ENCODE results near the gene DNAH7. TPM values are rescaled to one million over a fixed set of nuclear protein-coding genes. Genes with fewer than 3 reads are reported as not detected.

Gene DNAH7
- total RNA-seq, 4 donors from 2014 or later, result 0.10 to 1.2 (median 0.27) TPM

- TF ChIP-seq POLR2A (IDR thresholded peaks at IDR 0.05), result no peak
- TF ChIP-seq EP300 (IDR thresholded peaks at IDR 0.05), result no peak
- no peak for TF ChIP-seq POLR2AphosphoS5 (IDR thresholded peaks at IDR 0.05)
- TF ChIP-seq CTCF (IDR thresholded peaks at IDR 0.05), result no peak
- Histone ChIP-seq H3K27ac (no peak overlapping the region), H3K9me3 (no peaks in the 10 kb centered on the region), H3K36me3 (no peaks in the 10 kb centered on the region), H3K4me3 (no peak overlapping the region), H3K27me3 (no peaks in the 10 kb centered on the region), H3K4me1 (no peaks in the 10 kb centered on the region)
- no peak for DNase-seq (ENCODE audit: low spot score in 2 of 2)
- WGBS, result 92% methylated on average over 2 of the region's 2 CpGs
These were observed 253.6 kb downstream of the DNAH7 start for GRCh38 chr2:195815083-195815482.

GRCh38 chr2:195813421-195813820 lies 255.2 kb downstream of the DNAH7 start:
- Histone ChIP-seq H3K4me3 (no peak overlapping the region), H3K9me3 (no peaks in the 10 kb centered on the region), H3K4me1 (no peaks in the 10 kb centered on the region), H3K36me3 (no peaks in the 10 kb centered on the region), H3K27ac (no peak overlapping the region), H3K27me3 (no peaks in the 10 kb centered on the region)
- no peak for DNase-seq (ENCODE audit: low spot score in 2 of 2)
- 53% methylated on average over 3 of the region's 3 CpGs for WGBS
- TF ChIP-seq POLR2A (IDR thresholded peaks at IDR 0.05), result no peak
- TF ChIP-seq EP300 (IDR thresholded peaks at IDR 0.05), result no peak
- no peak for TF ChIP-seq POLR2AphosphoS5 (IDR thresholded peaks at IDR 0.05)
- no peak for TF ChIP-seq CTCF (IDR thresholded peaks at IDR 0.05)

- no peaks in the 10 kb centered on the region for H3K4me1 ChIP-seq
- H3K4me3 ChIP-seq, result no peak overlapping the region
- 71% methylated on average over 4 of the region's 4 CpGs for WGBS
- no peaks in the 10 kb centered on the region for H3K9me3 ChIP-seq
- no peak for TF ChIP-seq EP300 (IDR thresholded peaks at IDR 0.05)
- TF ChIP-seq POLR2AphosphoS5 (IDR thresholded peaks at IDR 0.05), result no peak
- TF ChIP-seq CTCF (IDR thresholded peaks at IDR 0.05), result no peak
- no peak for TF ChIP-seq POLR2A (IDR thresholded peaks at IDR 0.05)
- H3K36me3 ChIP-seq, result no peaks in the 10 kb centered on the region
- no peaks in the 10 kb centered on the region for H3K27me3 ChIP-seq
- DNase-seq (ENCODE audit: low spot score in 2 of 2), result no peak
- no peak overlapping the region for H3K27ac ChIP-seq
These were observed 258.1 kb downstream of the DNAH7 start for GRCh38 chr2:195810340-195811098.

DNA sequence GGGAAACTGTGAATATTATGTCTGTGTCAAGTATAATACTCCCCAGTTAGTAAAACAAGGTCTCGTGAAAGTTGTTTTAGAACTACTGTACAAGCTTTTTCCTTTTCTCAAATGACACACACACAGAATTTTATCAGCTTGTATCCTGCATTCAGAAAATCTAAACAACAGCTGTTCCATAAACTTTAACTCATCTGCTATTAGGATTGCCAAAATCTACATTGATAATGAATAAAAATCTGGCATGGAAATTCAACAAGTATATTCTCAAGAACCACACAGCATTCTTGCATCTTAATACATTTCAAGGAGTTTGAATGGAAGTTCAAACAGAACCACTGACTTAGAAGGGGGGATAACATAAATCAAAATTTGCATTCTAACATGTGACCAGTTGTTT lies 260.4 kb downstream of the DNAH7 start:
- 78% methylated on average over 1 of the region's 1 CpG for WGBS
- H3K36me3 ChIP-seq, result no peaks in the 10 kb centered on the region
- H3K27me3 ChIP-seq, result no peaks in the 10 kb centered on the region
- H3K27ac ChIP-seq, result no peak overlapping the region
- no peak for TF ChIP-seq POLR2A (IDR thresholded peaks at IDR 0.05)
- TF ChIP-seq POLR2AphosphoS5 (IDR thresholded peaks at IDR 0.05), result no peak
- TF ChIP-seq CTCF (IDR thresholded peaks at IDR 0.05), result no peak
- no peak for TF ChIP-seq EP300 (IDR thresholded peaks at IDR 0.05)
- no peak for DNase-seq (ENCODE audit: low spot score in 2 of 2)
- H3K4me1 ChIP-seq, result no peaks in the 10 kb centered on the region
- H3K4me3 ChIP-seq, result no peak overlapping the region
- H3K9me3 ChIP-seq, result no peaks in the 10 kb centered on the region

GRCh38 chr2:195805283-195805976 lies 263.2 kb downstream of the DNAH7 start:
- 85% methylated on average over 1 of the region's 1 CpG for WGBS
- no peaks in the 10 kb centered on the region for H3K36me3 ChIP-seq
- no peaks in the 10 kb centered on the region for H3K4me1 ChIP-seq
- H3K27ac ChIP-seq, result no peak overlapping the region
- no peaks in the 10 kb centered on the region for H3K9me3 ChIP-seq
- H3K27me3 ChIP-seq, result no peaks in the 10 kb centered on the region
- no peak for TF ChIP-seq POLR2AphosphoS5 (IDR thresholded peaks at IDR 0.05)
- no peak for TF ChIP-seq EP300 (IDR thresholded peaks at IDR 0.05)
- TF ChIP-seq CTCF (IDR thresholded peaks at IDR 0.05), result no peak
- TF ChIP-seq POLR2A (IDR thresholded peaks at IDR 0.05), result no peak
- no peak overlapping the region for H3K4me3 ChIP-seq
- DNase-seq (ENCODE audit: low spot score in 2 of 2), result no peak
